ENCODE measurements around the gene CA10.

CA10 gene

GRCh38 chr17:51709694-51710633, 448.6 kb downstream of the CA10 start:
- DNase-seq: no peak

GRCh38 chr17:51707216-51707615, 451.3 kb downstream of the CA10 start:
- DNase-seq: no peak

- DNase-seq: no peak
These were observed 452.4 kb downstream of the CA10 start for GRCh38 chr17:51706093-51706492.

GRCh38 chr17:51703361-51704341, 454.9 kb downstream of the CA10 start:
- DNase-seq: no peak

- DNase-seq: no peak
These were observed 455.6 kb downstream of the CA10 start for GRCh38 chr17:51702963-51703360.

- no peak for DNase-seq
These were observed 457.0 kb downstream of the CA10 start for GRCh38 chr17:51701501-51701900.

- DNase-seq: no peak
These were observed 458.3 kb downstream of the CA10 start for GRCh38 chr17:51700011-51700760.

- DNase-seq: no peak
These were observed 459.2 kb downstream of the CA10 start for GRCh38 chr17:51699303-51699702.

- no peak for DNase-seq
These were observed 465.6 kb downstream of the CA10 start for GRCh38 chr17:51692917-51693316.

- DNase-seq: no peak
These were observed 470.6 kb downstream of the CA10 start for GRCh38 chr17:51687887-51688286.

GRCh38 chr17:51685287-51685909, 473.1 kb downstream of the CA10 start:
- DNase-seq: no peak

GRCh38 chr17:51684214-51684613, 474.3 kb downstream of the CA10 start:
- no peak for DNase-seq

- DNase-seq: peak in 1 of 2 experiments; percentile 10
These were observed 475.2 kb downstream of the CA10 start for GRCh38 chr17:51683291-51683690.

GRCh38 chr17:51682115-51682514, 476.4 kb downstream of the CA10 start:
- DNase-seq: no peak

- no peak for DNase-seq
These were observed 480.6 kb downstream of the CA10 start for GRCh38 chr17:51677875-51678274.

- no peak for DNase-seq
These were observed 481.6 kb downstream of the CA10 start for GRCh38 chr17:51676691-51677487.

GRCh38 chr17:51674579-51675255, 483.8 kb downstream of the CA10 start:
- DNase-seq: no peak

GRCh38 chr17:51673070-51673469, 485.4 kb downstream of the CA10 start:
- DNase-seq: no peak

- no peak for DNase-seq
These were observed 486.4 kb downstream of the CA10 start for GRCh38 chr17:51672065-51672464.

GRCh38 chr17:51670899-51671298, 487.6 kb downstream of the CA10 start:
- DNase-seq: no peak

GRCh38 chr17:51668963-51669246, 489.6 kb downstream of the CA10 start:
- DNase-seq: no peak
